HUES64 (cell line): ENCODE measurements around the gene CFAP52.

ENCODE experiments used
- H3K27ac ChIP-seq: 2 replicates; pipeline ENCODE4 v1.7.0; 2013; ENCODE audit warnings: low read depth, low read length, inconsistent platforms
- H3K27me3 ChIP-seq: 2 replicates; pipeline ENCODE4 v1.6.1; 2013; ENCODE audit warnings: mild to moderate bottlenecking, low read length; ENCODE audit not compliant: insufficient read depth
- H3K36me3 ChIP-seq: 2 replicates; pipeline ENCODE4 v1.6.1; 2013; ENCODE audit warnings: mild to moderate bottlenecking, low read length; ENCODE audit not compliant: insufficient read depth
- H3K4me1 ChIP-seq: 2 replicates; pipeline ENCODE4 v1.6.1; 2013; ENCODE audit warnings: mild to moderate bottlenecking, low read length, moderate library complexity; ENCODE audit not compliant: insufficient read depth
- H3K4me3 ChIP-seq: 2 replicates; pipeline ENCODE4 v1.5.1; 2013; ENCODE audit warnings: mild to moderate bottlenecking, low read length, moderate library complexity
- H3K9ac ChIP-seq: 2 replicates; pipeline ENCODE4 v1.6.1; 2013; ENCODE audit warnings: mild to moderate bottlenecking, low read depth, low read length
- H3K9me3 ChIP-seq: 2 replicates; pipeline ENCODE4 v1.6.1; 2013; ENCODE audit warnings: low read depth, low read length; ENCODE audit not compliant: insufficient read depth
- WGBS: fragments of 150-250, 120-280 bp; methylation state at CpG from one replicate; pipeline ENCODE4 v1.1.7; 2013; ENCODE audit warnings: missing lambda C conversion rate; 5-methylcytosine and 5-hydroxymethylcytosine counted together

Gene CFAP52

GRCh38 chr17:9672691-9673090 lies 96.2 kb downstream of the CFAP52 start:
- H3K27ac ChIP-seq: no peak overlapping the region
- no peak overlapping the region for H3K9ac ChIP-seq
- H3K27me3 ChIP-seq: no peaks in the 10 kb centered on the region
- no peaks in the 10 kb centered on the region for H3K9me3 ChIP-seq
- H3K36me3 ChIP-seq: no peaks in the 10 kb centered on the region
- no peaks in the 10 kb centered on the region for H3K4me1 ChIP-seq
- no peak overlapping the region for H3K4me3 ChIP-seq
- 92% methylated on average over 6 of the region's 6 CpGs for WGBS

- Histone ChIP-seq H3K4me3 (no peak overlapping the region), H3K9ac (no peak overlapping the region), H3K27me3 (no peaks in the 10 kb centered on the region), H3K27ac (no peak overlapping the region), H3K36me3 (peaks cover 13% of the 10 kb centered on the region), H3K4me1 (no peaks in the 10 kb centered on the region), H3K9me3 (peaks cover 14% of the 10 kb centered on the region)
- WGBS: 89% methylated on average over 4 of the region's 4 CpGs
These were observed 99.6 kb downstream of the CFAP52 start for GRCh38 chr17:9676084-9676483.

DNA sequence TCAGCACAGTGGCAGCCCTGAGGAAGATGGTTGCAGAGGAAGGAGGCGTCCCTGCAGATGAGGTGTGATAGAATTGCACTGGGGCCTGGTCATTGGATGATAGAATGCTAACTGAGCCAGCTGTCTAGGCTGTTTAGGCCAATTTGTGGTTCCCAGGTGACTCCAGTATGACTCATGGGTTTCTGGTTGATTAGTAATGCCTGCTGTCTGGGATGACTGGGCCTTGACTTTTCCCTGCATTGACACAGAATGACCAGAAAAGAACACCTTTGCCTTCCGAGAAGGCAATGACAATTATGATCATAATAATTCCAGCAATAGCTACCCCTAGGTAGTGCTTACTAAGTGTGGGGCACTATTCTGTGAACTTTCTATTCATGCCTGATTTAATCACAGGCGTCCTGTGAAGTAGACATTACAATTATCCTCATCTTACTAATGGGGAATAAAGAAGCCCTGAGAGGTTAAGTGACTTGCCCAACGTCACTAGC lies 100.4 kb downstream of the CFAP52 start:
- no peaks in the 10 kb centered on the region for H3K4me1 ChIP-seq
- no peaks in the 10 kb centered on the region for H3K27me3 ChIP-seq
- H3K27ac ChIP-seq: no peak overlapping the region
- 88% methylated on average over 4 of the region's 4 CpGs for WGBS
- H3K36me3 ChIP-seq: peaks cover 13% of the 10 kb centered on the region
- peaks cover 14% of the 10 kb centered on the region for H3K9me3 ChIP-seq
- no peak overlapping the region for H3K9ac ChIP-seq
- H3K4me3 ChIP-seq: no peak overlapping the region

DNA sequence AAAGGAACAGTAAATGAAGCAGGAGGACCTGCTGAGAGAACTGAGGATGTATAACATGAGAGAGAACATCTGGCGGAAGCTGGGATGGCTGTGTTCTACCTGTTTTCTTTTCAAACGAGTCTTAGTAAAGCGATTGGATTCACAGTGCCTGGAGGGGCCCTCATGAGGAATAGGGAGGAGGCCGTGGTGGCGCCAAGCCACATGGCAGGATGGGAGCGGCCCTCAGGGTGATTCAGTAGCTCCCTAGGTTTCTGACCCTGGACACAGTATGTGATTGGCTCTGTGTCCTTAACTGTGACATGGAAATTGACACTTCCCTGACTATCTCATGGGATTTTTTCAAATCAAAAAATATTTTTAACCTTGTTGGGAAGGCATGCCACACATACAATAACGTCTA lies 101.0 kb downstream of the CFAP52 start:
- 90% methylated on average over 7 of the region's 7 CpGs for WGBS
- H3K4me3 ChIP-seq: no peak overlapping the region
- H3K9ac ChIP-seq: no peak overlapping the region
- peaks cover 14% of the 10 kb centered on the region for H3K9me3 ChIP-seq
- no peaks in the 10 kb centered on the region for H3K27me3 ChIP-seq
- H3K27ac ChIP-seq: no peak overlapping the region
- H3K36me3 ChIP-seq: peaks cover 13% of the 10 kb centered on the region
- no peaks in the 10 kb centered on the region for H3K4me1 ChIP-seq

DNA sequence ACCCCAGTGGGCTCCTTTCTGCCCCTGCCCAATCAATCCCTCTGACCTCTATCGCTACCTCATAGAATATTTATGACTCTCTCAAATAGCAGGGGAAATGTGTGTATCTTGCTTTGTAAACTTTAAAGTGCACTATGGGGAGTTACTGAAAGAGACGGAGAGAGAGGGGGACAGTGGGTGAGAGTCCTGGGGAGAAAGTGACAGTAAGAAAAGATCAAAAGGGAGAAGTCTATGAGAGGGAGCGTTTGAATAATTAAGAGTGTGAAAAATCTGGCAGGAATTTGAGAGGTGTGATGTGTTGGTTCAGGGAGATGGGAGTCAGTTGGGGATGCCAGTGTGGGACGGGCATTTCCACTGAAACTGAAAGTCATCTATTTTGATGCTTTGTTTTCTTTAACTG lies 101.5 kb downstream of the CFAP52 start:
- Histone ChIP-seq H3K4me3 (no peak overlapping the region), H3K27ac (no peak overlapping the region), H3K9ac (no peak overlapping the region), H3K4me1 (no peaks in the 10 kb centered on the region), H3K27me3 (no peaks in the 10 kb centered on the region), H3K9me3 (peaks cover 14% of the 10 kb centered on the region), H3K36me3 (peaks cover 14% of the 10 kb centered on the region)
- 71% methylated on average over 3 of the region's 4 CpGs for WGBS

- H3K4me3 ChIP-seq: no peak overlapping the region
- no peaks in the 10 kb centered on the region for H3K27me3 ChIP-seq
These were observed 108.6 kb downstream of the CFAP52 start for GRCh38 chr17:9684955-9685621.

More at GRCh38 chr17:9684955-9685621, 108.6 kb downstream of the CFAP52 start:
- 91% methylated on average over 10 of the region's 10 CpGs for WGBS
- Histone ChIP-seq H3K9ac (no peak overlapping the region), H3K27ac (no peak overlapping the region), H3K4me1 (no peaks in the 10 kb centered on the region), H3K36me3 (peaks cover 14% of the 10 kb centered on the region), H3K9me3 (peaks cover 7% of the 10 kb centered on the region)
